ENCODE results near the gene PRPF40B.
"Not testable (repeated sequence)": the region's sequence is repeated elsewhere in the genome, so short reads cannot be mapped to it uniquely, and the experiment has no call there.

Gene PRPF40B

GRCh38 chr12:49609875-49610154 is 13.5 kb upstream of the PRPF40B start:
- no peak for DNase-seq

- DNase-seq = not testable (repeated sequence)
These were observed 12.6 kb upstream of the PRPF40B start for GRCh38 chr12:49610785-49611184.

GRCh38 chr12:49612210-49612609 is 11.2 kb upstream of the PRPF40B start:
- DNase-seq = no peak

GRCh38 chr12:49615725-49616124 is 7.6 kb upstream of the PRPF40B start:
- no peak for DNase-seq

- no peak for DNase-seq
These were observed 6.7 kb upstream of the PRPF40B start for GRCh38 chr12:49616533-49617219.

- no peak for DNase-seq
These were observed 4.8 kb upstream of the PRPF40B start for GRCh38 chr12:49618576-49618975.

GRCh38 chr12:49619286-49619685 is 4.1 kb upstream of the PRPF40B start:
- DNase-seq = no peak

GRCh38 chr12:49621651-49622500 is 1.5 kb upstream of the PRPF40B start:
- DNase-seq = no peak

- no peak for DNase-seq
These were observed 740 bp upstream of the PRPF40B start for GRCh38 chr12:49622501-49623141.

- DNase-seq = no peak
These were observed 1.7 kb downstream of the PRPF40B start for GRCh38 chr12:49624921-49625577.

GRCh38 chr12:49626169-49626835 is 2.9 kb downstream of the PRPF40B start:
- DNase-seq = no peak

- DNase-seq = no peak
These were observed 3.5 kb downstream of the PRPF40B start for GRCh38 chr12:49626836-49627235.

- no peak for DNase-seq
These were observed 4.5 kb downstream of the PRPF40B start for GRCh38 chr12:49627752-49628360.

GRCh38 chr12:49631336-49631907 is 8.1 kb downstream of the PRPF40B start:
- DNase-seq = no peak

GRCh38 chr12:49632401-49632800 is 9.0 kb downstream of the PRPF40B start:
- no peak for DNase-seq

GRCh38 chr12:49632986-49633702 is 9.8 kb downstream of the PRPF40B start:
- no peak for DNase-seq

GRCh38 chr12:49633703-49634345 is 10.5 kb downstream of the PRPF40B start:
- no peak for DNase-seq

GRCh38 chr12:49635036-49635435 is 11.7 kb downstream of the PRPF40B start:
- DNase-seq = no peak

GRCh38 chr12:49635656-49636055 is 12.3 kb downstream of the PRPF40B start:
- DNase-seq = no peak

- no peak for DNase-seq
These were observed 13.2 kb downstream of the PRPF40B start for GRCh38 chr12:49636574-49636973.
